Mesenteric fat pad (tissue), 1 donor: ENCODE data around the gene SETSIP. TPM values are rescaled to one million over a fixed set of nuclear protein-coding genes. Genes with fewer than 3 reads are reported as not detected.
"Not testable (repeated sequence)": the region's sequence is repeated elsewhere in the genome, so short reads cannot be mapped to it uniquely, and the experiment has no call there.

Experiments used
- DNase-seq: peaks from one replicate; pipeline ENCODE4 v3.0.0-alpha.2; 2020; ENCODE audit warnings: low spot score
- total RNA-seq: library from RNA; stranded (reverse); fragmentation: NEBNext Ultra II Directional; extraction: Animal tissue kit (Norgen Biotek cat#: 25700); gene quantifications from one replicate; pipeline ENCODE4 v1.2.1, GENCODE V29; 2021
- donor health status: DM: yes; HTN: yes; CAD: no.

SETSIP gene
- total RNA-seq, 1 donor from 2014 or later, result not detected

DNA sequence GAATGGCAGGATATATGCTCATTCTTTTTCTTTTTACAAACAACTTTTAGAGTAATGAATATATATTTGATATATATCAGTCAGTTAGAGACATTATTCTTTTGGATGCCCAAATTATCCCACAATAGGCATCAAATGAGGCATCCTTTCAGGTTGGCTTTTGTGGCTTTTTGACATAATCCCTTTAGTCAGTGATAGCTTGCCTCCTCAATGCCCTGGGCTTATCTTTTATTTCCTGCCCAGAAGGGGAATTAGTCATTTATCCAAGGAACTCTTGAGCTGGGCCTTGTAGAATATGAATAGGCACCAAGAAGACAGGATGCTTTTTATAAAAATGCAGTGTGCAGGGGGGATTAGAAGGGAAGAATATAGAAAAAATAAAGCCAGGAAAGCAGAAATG is 23.3 kb downstream of the SETSIP start:
- no peak for DNase-seq

- no peak for DNase-seq
Measured at GRCh38 chr1:92045766-92046495, 29.3 kb downstream of the SETSIP start.

- DNase-seq, result no peak
Measured at GRCh38 chr1:92043621-92044020, 31.6 kb downstream of the SETSIP start.

- DNase-seq, result no peak
Measured at GRCh38 chr1:92040971-92041370, 34.2 kb downstream of the SETSIP start.

GRCh38 chr1:92038695-92039346 is 36.4 kb downstream of the SETSIP start:
- no peak for DNase-seq

DNA sequence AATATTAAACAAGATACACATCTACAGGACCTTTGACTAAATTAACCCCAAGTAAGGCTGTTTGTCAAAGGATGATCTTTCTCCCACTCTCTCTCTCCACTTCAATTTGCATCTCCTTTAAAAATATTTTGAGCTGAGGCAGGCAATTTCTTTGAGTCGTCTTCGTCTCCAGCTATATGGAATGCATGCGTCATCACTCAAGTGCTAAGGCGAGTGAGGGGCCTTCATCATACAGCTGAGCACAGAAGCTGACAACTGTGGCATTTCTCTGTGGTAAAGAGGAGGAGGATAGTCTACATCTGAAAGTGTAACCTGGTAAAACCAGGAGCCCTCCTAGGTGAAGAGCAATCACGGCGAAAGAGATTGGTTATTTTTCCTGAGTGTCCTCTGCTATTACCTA is 37.8 kb downstream of the SETSIP start:
- DNase-seq, result no peak

- DNase-seq, result no peak
Measured at GRCh38 chr1:92031281-92032110, 43.7 kb downstream of the SETSIP start.

GRCh38 chr1:92030656-92031107 is 44.5 kb downstream of the SETSIP start:
- no peak for DNase-seq

DNA sequence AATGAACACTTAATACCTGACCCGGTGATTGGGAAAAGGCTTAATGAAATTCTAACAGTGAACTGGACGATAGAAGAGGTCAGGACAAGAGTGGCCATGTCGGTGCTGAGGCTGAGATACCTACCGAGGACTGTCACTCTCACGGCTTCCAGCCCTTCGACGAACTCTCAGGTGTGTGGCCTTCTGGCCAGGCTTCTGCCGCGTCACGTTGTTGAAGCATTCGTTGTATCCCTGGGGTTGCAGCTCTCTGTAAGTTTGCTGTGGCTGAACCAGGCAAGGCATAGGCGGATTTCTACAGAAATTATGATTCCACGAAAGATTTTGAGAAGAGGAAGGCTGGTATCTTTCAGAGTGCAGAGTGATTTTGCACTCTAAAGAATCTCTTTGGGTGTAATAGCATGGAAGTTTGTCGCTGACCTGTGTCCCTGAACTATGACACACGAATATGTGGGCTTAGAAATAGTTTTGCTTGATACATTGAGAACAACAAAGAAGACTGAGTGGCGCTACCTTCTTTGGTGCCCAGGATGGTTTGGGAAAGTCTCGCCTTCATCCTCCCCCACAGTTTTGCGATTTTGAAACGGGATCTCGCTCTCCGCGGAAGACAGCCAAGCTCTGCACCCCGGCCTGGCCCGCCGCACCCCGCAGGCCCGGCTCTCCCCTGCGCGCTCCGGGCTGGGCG is 45.8 kb downstream of the SETSIP start:
- DNase-seq, result no peak

DNA sequence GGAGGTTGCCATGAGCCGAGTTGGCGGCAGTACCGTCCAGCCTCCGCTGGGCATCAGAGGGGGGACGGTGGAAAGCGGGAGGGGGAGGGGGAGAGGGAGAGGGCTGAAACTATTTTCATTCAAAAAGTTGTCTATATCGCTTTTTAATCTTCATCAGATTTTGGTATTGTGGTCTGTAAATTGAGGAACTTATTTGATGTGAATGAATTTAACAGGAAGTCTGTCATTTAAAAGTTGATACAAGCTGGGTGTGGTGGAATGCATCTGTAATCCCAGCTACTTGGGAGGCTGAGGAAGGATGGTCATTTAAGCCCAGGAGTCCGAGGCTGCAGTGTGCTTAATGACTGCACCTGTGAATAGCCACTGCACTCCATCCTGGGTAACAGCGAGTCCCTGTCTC is 48.4 kb downstream of the SETSIP start:
- no peak for DNase-seq

DNA sequence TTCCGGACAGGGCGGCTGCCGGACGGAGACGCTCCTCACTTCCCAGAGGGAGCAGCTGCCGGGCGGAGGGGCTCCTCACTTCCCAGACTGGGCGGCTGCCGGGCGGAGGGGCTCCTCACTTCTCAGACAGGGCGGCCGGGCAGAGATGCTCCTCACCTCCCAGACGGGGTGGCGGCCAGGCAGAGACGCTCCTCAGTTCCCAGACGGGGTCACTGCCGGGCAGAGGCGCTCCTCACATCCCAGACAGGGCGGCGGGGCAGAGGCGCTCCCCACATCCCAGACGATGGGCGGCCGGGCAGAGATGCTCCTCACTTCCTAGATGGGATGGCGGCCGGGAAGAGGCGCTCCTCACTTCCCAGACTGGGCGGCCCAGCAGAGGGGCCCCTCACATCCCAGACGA is 49.2 kb downstream of the SETSIP start:
- not testable (repeated sequence) for DNase-seq

Other genes starting within 250 kb of the SETSIP start
- gene TGFBR3, start 189.3 kb downstream of the SETSIP start, total RNA-seq, result 158 TPM
- not detected for gene BRDT, start 126.0 kb downstream of the SETSIP start, total RNA-seq
- gene EPHX4, start 45.4 kb downstream of the SETSIP start, total RNA-seq, result 0.29 TPM
- gene BTBD8, start 4.9 kb upstream of the SETSIP start, total RNA-seq, result 2.1 TPM
- gene C1orf146, start 142.5 kb upstream of the SETSIP start, total RNA-seq, result not detected
- 7.6 TPM for gene GLMN, start 223.6 kb upstream of the SETSIP start, total RNA-seq
- gene RPAP2, start 223.6 kb upstream of the SETSIP start, total RNA-seq, result 29.0 TPM